HG03354 (cell line): Measurements from ENCODE around the gene SGF29.
A peak's percentile ranks its signal among the peaks of the same experiment; 100 is the strongest.
"Not testable (repeated sequence)": the region's sequence is repeated elsewhere in the genome, so short reads cannot be mapped to it uniquely, and the experiment has no call there.

Experiments
- ATAC-seq: cut with Tn5 transposase; IDR thresholded peaks from one replicate; pipeline ENCODE4 v1.9.1; 2021; ENCODE audit warnings: mild to moderate bottlenecking; ENCODE audit not compliant: unreplicated experiment, poor library complexity, severe bottlenecking

Gene SGF29

DNA sequence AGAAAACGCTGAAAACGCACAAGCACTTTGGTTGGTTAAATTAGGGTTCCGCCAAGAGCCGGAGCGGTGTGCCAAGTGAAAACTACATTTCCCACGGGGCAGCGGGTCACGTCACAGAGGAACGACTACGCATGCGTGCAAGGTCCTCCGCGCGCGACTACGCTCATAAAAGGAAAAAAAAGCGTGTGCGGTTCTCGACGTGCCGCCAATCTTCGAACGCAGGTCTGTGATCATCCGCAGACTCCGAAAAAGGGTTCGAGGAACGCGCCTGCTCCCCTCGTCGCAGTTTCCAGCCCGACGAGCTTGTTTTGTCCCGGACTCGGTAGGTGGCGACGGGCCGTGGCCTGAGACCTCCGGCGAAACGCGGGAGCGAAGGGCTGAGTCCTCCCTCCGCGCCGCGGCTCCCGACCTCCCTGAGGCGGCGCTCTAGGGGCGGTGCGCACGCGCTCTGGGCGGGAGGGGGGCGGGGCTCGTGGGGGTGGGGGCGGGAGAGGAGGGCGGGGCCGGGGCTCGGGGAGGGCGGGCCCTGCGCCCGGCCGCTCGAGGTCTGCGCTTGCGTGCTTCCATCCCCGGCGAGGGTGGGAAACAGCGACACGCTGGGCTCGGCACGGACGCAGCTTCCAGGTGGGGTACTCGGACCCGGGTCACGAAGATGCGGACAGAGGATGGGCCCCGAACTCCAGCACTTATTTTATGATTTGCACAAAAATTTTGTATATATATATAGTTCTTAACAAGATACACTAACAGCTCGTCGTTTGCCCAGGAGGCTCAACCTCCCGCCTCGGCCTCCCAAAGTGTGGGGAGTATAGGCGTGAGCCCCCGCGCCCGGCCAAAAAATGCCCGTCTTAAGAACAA is at the start of gene SGF29:
TSS of gene SGF29 (plus strand) at position 145 of the 858 bp plus-strand sequence. CDS start 27,150 bp downstream, outside the sequence.
- ATAC-seq, result peak; percentile 83

DNA sequence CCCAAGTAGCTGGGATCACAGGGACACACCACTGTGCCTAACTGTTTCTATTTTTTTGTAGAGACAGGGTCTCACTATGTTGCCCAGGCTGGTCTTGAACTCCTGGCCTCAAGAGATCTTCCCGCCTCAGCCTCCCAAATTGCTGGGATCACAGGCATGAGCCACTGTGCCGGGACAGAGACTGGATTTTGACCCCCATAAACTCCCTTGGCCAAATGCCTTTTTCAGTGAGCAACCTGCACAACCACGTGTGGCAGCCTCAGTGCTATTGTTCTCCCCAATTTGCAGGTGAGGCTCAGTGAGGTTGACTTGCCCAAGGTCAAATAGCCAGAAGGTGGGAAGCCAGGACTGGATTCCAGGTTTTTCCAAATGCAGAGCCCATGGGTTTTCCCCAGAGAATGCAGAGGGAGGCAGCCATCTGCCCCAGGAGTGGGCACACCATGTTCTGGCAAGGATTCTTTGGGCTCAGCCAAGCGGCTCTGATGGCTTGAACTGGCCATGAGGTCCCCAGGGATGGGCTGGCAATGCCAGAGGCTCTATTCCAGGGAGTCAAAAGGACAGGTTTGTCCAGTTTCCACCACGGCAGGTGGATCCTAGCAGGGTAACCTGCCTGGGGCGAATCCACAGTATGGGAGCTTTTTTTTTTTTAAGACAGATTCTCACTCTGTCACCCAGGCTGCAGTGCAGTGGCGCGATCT is 48.9 kb upstream of the SGF29 start:
- ATAC-seq, result no peak

DNA sequence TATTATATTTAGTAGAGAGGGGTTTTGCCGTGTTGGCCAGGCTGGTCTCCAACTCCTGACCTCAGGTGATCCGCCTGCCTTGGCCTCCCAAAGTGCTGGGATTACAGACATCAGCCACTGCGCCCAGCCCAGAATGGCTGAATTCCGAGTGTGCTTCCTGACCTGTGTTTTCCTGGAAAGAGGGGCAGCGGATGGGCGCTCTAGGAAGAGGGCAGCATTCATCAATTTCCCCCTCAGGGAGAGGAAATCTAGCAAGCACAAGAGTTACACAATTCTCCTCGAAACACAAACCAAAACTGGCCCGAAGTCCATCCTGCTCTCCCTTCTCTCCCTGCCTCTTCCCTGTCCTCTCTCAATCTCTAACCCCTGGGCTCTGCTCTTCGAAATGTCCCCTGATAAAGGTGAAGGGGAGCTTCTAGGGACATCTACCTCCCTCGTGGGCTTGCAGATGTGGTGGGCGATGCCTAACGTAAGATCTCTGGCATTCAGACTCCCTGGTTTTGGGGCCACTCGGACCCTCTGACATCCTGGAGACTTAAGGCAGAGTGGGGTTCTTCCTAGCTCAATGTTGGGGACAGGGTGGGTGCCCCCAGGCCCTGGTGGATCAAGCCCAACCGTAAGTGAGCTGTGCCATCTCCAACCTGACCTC is 48.1 kb upstream of the SGF29 start:
- ATAC-seq, result no peak

DNA sequence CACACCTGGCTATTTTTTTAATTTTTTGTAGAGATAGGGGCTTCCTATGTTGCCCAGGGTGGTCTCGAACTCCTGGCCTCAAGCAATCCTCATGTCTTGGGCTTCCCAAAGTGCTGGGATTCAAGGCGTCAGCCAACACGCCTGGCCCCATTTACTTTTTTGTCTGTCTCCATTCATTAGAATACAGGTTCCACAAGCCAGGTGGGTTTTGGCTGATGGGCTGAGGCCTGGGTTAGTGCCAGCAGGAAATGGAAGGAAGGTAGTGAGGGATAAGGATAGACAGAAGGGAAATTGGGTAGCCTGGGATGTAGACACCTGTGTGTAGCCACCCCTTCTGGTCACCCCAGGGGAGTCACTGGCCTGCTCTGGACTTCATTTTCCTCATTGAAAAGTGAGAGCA is 42.7 kb upstream of the SGF29 start:
- ATAC-seq, result no peak

DNA sequence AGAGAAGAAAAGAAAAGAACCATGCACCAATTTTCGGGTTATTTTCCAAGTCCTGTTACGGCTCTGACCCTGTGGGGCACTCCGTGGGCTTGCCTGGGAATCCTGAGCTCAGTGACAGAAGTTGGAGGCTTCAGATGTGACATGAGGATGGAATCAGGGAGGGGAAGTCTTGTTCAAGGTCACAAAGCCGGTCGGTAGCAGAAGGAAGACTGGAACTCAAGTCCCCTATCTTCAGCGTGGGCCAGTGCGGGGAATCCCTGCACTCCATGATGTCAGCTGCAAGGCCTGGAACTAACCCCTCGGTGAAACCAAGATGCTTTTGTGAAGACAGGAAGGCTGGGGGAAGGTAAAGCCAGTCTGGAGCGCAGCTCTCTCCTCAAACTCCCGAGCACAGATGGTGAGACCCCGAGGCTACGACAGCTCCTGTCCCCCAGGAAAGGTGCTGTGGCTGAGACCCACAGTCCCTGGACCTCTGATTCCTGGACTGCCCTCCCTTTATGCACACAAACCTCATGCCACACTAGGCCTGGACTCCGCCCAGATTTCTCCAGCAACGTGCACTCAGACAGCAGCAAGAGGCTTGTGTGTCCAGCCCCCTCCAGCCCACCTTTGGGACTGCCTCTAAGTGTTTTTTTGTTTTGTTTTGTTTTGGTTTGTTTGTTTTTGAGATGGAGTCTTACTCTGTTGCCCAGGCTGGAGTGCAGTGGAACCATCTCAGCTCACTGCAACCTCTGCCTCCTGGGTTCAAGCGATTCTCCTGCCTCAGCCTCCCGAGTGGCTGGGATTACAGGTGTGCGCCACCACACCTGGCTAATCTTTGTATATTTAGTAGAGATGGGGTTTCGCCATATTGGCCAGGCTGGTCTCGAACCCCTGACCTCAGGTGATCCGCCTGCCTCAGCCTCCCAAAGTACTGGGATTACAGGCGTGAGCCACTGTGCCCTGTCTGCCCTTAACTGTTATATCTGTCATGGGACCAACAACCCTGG is 41.6 kb upstream of the SGF29 start:
- no peak for ATAC-seq

DNA sequence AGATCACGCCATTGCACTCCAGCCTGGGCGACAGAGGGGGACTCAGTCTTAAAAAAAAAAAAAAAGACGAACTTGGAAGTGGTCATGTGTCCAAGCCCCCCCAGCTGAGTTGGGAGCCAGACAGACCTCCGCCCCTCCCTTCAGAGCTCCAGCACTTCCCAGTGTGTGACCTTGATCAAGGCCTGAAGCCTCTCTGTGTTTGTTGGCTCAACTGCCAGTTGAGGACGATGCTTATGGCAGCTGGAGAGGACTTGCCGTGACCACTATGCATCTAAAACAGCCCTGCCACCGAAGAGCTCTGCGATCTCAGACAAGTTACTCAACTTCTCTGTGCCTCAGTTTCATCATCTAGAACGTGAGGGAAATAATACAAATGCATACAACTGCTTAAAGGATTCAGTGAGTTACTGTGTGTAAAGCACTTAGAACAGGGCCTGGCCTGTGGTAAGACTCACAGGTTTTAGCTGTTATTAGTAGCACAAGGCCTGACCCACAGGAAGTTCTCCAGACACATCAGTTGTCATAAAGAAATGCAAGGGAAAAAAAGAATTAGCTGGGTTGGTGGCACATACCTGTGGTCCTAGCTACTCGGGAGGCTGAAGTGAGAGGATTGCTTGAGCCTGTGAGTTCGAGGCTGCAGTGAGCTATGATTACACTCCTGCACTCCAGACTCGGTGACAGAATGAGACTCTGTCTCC is 40.1 kb upstream of the SGF29 start:
- ATAC-seq, result no peak

DNA sequence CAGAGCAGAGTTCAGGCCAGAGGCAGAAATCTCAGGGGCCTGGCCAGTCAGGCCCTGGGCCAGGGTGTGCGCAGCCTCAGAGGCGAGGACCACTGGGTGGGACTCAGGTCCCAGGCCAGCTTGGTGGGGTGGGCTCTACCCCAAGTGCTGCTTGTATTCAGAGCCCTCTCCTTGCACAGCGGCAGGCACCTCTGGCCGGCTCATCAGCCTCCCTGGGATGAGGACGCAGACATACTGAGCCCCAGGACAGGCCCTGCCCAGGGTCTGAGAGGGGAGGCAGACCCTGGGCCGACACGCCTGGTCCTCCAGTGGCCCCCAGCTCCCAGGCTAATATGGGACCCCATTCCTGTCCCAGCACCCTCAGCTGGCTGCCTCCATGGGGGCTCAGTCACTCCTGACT is 39.5 kb upstream of the SGF29 start:
- ATAC-seq, result no peak

DNA sequence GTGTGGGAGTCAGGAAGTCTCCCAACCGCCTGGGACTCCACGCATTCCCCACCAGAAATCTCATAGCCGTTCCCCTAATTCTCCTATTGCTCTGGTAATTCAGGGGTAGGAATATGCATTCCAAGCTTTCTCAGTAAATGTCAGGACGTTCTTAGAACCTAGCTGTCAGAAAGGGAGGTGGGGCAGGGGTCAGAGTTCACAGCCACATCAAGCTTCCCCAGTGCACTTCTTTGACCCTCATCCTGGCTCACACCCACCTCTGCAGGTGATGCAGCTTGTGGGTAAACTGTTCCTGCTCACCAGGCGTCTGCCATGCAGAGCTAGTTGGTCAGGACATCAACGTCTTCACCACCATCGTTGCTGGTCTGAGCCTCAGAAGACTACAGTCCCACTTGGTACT is 33.0 kb upstream of the SGF29 start:
- no peak for ATAC-seq

DNA sequence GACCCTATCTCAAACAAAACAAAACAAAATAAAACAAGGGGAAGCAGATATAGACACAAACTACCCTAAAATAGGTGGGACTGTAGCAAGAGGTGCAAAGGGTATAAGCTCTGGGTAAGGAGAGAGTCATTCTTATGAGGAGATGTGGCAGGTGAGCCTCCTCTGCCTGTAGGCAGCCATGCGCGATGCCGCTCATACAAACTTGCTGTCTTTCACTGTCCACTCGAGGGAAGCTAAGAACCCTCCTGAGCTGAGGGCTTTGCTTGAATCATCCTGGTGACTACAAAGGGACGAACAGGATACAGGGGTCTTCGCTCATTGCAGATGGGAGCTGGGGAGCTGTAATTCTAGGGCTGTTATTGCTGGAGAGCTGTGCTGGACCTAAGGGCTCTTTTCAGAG is 32.3 kb upstream of the SGF29 start:
- ATAC-seq, result no peak

DNA sequence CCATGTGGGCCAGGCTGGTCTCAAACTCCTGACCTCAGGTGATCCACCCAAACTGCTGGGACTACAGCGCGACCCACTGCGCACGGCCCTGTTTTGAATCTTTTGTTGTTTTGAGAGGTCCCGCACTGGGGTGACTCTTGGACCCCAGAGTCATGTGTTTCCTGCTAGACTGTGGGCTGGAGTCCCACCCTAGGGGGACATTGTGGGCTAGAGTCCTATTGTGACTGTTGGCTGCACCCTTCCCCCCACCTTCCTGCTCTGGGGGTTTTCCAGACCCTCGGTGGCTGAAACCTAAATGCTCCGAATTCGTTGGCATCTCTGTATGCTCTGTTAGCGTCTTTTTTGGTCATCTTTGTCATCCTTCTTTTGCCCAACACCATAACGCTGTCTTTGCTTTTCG is 30.9 kb upstream of the SGF29 start:
- no peak for ATAC-seq

DNA sequence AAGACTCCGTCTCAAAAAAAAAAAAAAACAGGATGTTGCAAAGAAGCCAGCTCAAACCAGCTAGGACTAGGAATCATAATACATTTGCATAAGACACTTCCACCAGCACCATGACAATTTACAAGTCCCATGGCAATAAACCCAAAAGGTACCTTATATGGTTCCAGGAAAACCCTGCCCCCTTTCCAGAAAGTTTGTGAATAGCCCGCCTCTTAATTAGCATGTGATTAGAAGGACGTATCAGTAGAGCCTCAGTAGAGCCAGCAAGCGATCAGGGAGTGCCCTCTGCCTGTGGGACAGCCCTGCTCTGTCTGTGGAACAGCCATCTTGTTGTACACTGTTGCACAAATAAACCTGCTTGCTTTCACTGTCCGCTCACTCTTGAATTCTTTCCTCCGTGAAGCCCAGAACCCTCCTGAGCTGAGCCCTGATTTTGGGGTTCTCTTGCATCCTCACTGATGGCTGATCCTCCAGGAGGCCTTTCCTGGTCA is 29.0 kb upstream of the SGF29 start:
- no peak for ATAC-seq

DNA sequence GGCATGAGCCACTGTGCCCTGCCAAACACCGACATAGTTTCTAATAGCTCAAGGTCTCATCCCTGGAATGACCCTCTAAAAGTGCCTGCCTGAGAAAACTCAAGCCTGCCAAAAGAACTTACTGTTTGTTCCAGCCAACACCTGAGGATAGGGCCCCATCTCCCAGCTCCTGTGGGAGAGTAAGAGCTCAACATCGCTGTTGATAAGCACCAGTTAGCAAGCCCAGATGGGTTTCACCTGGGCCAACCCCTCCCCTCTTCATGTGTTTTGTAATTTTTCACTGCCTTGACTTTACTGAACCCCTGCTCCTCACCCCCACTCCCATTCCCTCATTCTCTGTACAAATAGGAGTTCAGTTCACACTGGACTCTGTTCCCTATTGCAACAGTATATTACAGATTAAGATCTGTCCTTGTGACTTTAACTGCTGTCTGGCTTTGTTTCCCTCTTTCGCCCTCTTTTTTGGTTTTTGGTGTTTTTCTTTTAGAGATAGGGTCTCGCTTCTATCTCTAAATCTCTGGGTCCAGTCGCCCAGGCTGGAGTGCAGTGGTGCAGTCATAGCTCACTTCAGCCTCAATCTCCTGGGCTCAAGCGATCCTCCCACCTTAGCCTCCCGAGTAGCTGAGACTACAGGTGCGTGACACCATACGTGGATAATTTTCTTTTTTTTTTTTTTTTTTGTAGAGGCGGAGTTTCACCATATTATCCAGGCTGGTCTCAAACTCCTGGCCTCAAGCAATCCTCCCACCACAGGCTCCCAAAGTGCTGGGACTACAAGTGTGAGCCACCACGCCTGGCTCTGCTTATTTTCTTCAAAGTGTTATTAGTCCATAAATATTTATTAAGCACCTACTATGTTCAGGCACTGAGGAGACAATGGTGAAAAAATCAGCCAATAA is 27.3 kb upstream of the SGF29 start:
- no peak for ATAC-seq

DNA sequence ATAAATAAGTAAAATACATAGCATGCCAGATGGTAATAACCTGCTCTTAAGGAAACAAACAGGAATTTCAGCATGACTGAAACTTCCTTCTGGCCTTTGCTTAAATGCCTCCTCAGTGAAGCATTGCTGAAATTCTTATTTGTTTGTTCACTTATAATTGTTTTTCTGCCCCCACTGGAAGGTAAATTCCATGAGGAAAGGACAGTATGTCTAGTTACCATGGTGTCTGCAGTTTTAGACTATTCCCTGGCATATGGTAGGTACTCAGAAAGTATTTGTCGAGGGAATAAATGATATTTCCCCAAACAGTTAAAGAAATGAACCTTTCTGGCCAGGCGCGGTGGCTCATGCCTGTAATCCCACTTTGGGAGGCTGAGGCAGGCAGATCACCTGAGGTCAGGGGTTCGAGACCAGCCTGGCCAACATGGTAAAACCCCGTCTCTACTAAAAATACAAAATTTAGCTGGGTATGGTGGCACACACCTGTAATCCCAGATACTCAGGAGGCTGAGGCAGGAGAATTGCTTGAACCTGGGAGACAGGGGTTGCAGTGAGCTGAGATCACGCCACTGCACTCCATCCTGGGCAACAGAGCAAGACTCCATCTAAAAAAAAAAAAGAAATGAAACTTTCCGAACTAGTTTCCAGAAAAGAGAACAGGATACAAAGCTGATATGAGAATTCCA is 26.5 kb upstream of the SGF29 start:
- ATAC-seq, result not testable (repeated sequence)

DNA sequence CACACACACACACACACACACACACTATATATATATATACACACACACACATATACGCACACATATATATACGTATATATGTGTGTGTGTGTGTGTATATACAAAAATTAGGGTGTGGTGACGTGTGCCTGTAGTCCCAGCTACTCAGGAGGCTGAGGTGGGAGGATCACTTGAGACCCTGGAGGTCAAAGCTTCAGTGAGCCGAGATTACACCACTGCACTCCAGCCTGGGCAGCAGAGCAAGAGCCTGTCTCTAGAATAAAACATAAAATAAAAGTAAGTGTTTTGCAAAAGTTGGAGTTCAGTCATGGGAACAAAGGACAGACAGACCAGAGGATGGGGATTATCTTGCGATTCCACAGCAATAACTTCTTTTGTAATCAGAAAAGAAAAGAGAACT is 25.7 kb upstream of the SGF29 start:
- no peak for ATAC-seq

DNA sequence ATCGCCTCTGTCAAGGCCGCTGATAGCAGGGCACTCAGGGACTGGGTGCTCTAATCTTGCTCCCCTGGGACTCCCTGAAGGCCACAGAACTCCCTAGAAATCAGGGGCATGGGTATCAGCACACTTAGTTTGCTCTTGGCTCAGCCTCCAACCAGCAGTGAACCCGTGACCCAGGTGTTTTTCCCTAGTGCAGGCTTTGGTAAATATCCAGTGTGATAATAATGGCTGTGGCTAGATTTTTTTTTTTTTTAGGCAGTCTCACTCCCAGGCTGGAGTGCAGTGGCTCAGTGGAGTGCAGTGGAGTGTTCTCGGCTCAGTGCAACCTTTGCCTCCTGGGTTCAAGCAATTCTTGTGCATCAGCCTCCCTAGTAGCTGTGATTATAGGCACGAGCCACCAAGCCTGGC is 25.3 kb upstream of the SGF29 start:
- ATAC-seq, result no peak

DNA sequence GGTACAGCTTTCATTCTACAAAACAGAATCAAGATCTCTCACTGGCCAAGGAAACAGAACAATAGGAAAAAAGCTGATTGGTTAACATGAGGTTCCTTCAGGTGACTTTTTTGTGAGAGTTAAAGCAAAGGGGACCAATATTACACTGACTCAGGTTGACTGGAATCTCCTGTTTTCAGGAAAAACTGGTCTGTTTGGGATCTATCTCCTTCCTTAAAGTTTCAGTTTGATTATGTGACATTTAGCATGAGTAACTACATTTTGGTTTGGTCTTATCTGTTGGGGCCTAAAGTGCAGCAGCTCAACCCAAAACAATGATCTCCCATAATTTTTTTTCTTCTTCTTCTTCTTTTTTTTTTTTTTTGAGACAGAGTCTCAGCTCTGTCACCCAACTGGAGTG is 24.6 kb upstream of the SGF29 start:
- no peak for ATAC-seq
